22Rv1 (cell line): ENCODE measurements around the gene SPZ1.
"Not testable (repeated sequence)": the region's sequence is repeated elsewhere in the genome, so short reads cannot be mapped to it uniquely, and the experiment has no call there.

Experiments
- ZFX ChIP-seq: fragments of 450-650 bp; IDR thresholded peaks from 2 replicates; pipeline ENCODE4 v1.6.1; 2017; ENCODE audit warnings: antibody characterized with exemption, borderline replicate concordance
- TF ChIP-seq, protein P1 (sequence below): fragments of 450-650 bp; IDR thresholded peaks from 2 replicates; pipeline ENCODE4 v1.5.1; 2017; ENCODE audit warnings: mild to moderate bottlenecking

DNA sequence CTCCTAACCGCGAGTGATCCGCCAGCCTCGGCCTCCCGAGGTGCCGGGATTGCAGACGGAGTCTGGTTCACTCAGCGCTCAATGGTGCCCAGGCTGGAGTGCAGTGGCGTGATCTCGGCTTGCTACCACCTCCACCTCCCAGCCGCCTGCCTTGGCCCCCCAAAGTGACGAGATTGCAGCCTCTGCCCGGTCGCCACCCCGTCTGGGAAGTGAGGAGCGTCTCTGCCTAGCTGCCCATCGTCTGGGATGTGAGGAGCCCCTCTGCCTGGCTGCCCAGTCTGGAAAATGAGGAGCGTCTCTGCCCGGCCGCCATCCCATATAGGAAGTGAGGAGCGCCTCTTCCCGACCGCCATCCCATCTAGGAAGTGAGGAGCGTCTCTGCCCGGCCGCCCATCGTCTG lies 19.0 kb upstream of the SPZ1 start:
- TF ChIP-seq, protein P1, sequence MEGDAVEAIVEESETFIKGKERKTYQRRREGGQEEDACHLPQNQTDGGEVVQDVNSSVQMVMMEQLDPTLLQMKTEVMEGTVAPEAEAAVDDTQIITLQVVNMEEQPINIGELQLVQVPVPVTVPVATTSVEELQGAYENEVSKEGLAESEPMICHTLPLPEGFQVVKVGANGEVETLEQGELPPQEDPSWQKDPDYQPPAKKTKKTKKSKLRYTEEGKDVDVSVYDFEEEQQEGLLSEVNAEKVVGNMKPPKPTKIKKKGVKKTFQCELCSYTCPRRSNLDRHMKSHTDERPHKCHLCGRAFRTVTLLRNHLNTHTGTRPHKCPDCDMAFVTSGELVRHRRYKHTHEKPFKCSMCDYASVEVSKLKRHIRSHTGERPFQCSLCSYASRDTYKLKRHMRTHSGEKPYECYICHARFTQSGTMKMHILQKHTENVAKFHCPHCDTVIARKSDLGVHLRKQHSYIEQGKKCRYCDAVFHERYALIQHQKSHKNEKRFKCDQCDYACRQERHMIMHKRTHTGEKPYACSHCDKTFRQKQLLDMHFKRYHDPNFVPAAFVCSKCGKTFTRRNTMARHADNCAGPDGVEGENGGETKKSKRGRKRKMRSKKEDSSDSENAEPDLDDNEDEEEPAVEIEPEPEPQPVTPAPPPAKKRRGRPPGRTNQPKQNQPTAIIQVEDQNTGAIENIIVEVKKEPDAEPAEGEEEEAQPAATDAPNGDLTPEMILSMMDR, result not testable (repeated sequence)
- not testable (repeated sequence) for TF ChIP-seq ZFX
